ENCODE data around the gene SLF1. TPM values are rescaled to one million over a fixed set of nuclear protein-coding genes. Genes with fewer than 3 reads are reported as not detected.

Gene SLF1
- total RNA-seq, 4 donors from 2014 or later, result 2.9 to 14.5 (median 8.7) TPM

- H3K36me3 ChIP-seq, result peaks cover 0 to 74% (median 0%) of the 10 kb centered on the region in 3 donors
- intact Hi-C loops (cut with DNase I), result no loop called here
- TF ChIP-seq, protein P1, sequence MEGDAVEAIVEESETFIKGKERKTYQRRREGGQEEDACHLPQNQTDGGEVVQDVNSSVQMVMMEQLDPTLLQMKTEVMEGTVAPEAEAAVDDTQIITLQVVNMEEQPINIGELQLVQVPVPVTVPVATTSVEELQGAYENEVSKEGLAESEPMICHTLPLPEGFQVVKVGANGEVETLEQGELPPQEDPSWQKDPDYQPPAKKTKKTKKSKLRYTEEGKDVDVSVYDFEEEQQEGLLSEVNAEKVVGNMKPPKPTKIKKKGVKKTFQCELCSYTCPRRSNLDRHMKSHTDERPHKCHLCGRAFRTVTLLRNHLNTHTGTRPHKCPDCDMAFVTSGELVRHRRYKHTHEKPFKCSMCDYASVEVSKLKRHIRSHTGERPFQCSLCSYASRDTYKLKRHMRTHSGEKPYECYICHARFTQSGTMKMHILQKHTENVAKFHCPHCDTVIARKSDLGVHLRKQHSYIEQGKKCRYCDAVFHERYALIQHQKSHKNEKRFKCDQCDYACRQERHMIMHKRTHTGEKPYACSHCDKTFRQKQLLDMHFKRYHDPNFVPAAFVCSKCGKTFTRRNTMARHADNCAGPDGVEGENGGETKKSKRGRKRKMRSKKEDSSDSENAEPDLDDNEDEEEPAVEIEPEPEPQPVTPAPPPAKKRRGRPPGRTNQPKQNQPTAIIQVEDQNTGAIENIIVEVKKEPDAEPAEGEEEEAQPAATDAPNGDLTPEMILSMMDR (IDR thresholded peaks at IDR 0.05), result no peak
- no peak for TF ChIP-seq POLR2A (IDR thresholded peaks at IDR 0.05)
- no peaks in the 10 kb centered on the region for H3K4me1 ChIP-seq
- H3K4me3 ChIP-seq, result no peak overlapping the region
- H3K9me3 ChIP-seq, result peaks cover 0 to 25% (median 0%) of the 10 kb centered on the region in 3 donors
- H3K27me3 ChIP-seq, result no peaks in the 10 kb centered on the region
- 97% methylated on average over 6 of the region's 8 CpGs; no CpG with 5 or more reads in 1 of the 2 donors for WGBS, 2 donors
- DNase-seq, result no peak
- H3K27ac ChIP-seq, result no peak overlapping the region
These were observed 42.0 kb downstream of the SLF1 start for GRCh38 chr5:94660506-94660905.

- H3K4me1 ChIP-seq, result no peaks in the 10 kb centered on the region
- no peak for DNase-seq
- no peaks in the 10 kb centered on the region for H3K27me3 ChIP-seq
- TF ChIP-seq, protein P1 (IDR thresholded peaks at IDR 0.05), result no peak
- peaks cover 0 to 74% (median 0%) of the 10 kb centered on the region in 3 donors for H3K36me3 ChIP-seq
- WGBS, 2 donors, result 90 to 96% methylated on average over 3 of the region's 3 CpGs
- intact Hi-C loops (cut with DNase I), result no loop called here
- no peak overlapping the region for H3K27ac ChIP-seq
- H3K4me3 ChIP-seq, result no peak overlapping the region
- peaks cover 0 to 23% (median 0%) of the 10 kb centered on the region in 3 donors for H3K9me3 ChIP-seq
These were observed 42.6 kb downstream of the SLF1 start for GRCh38 chr5:94661086-94661485.

DNA sequence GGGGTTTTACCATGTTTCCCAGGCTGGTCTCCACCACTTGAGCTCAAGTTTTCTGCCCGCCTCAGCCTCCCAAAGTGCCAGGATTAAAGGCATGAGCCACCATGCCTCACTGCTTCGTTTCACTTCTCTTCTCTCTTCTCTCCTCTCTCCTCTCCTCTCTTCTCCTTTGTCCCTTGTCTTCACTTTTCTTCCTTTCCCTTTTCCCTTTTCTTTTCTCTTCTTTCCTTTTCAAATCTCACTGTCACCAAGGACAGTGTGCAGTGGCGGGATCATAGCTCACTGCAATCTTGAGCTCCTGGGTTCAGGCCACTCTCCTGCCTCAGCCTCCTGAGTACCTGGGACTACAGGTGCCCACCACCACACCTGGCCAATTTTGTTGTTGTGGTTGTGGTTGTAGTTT, 49.5 kb downstream of the SLF1 start:
- H3K4me3 ChIP-seq, result no peak overlapping the region
- no peaks in the 10 kb centered on the region for H3K9me3 ChIP-seq
- H3K36me3 ChIP-seq, result peaks cover 0 to 30% (median 0%) of the 10 kb centered on the region in 3 donors
- no peak for DNase-seq
- no peaks in the 10 kb centered on the region for H3K27me3 ChIP-seq
- 93 to 95% methylated on average over 3 of the region's 3 CpGs for WGBS, 2 donors
- H3K27ac ChIP-seq, result no peak overlapping the region
- no peaks in the 10 kb centered on the region for H3K4me1 ChIP-seq
- intact Hi-C loops (cut with DNase I), result no loop called here
- TF ChIP-seq, protein P1 (IDR thresholded peaks at IDR 0.05), result no peak
- TF ChIP-seq POLR2A (IDR thresholded peaks at IDR 0.05), result no peak

GRCh38 chr5:94670726-94671125, 52.3 kb downstream of the SLF1 start:
- intact Hi-C loops (cut with DNase I), result no loop called here
- TF ChIP-seq POLR2A (IDR thresholded peaks at IDR 0.05), result no peak
- TF ChIP-seq, protein P1 (IDR thresholded peaks at IDR 0.05), result no peak
- DNase-seq, result no peak
- Histone ChIP-seq H3K4me1 (no peaks in the 10 kb centered on the region), H3K27me3 (no peaks in the 10 kb centered on the region), H3K36me3 (peaks cover 0 to 5% (median 0%) of the 10 kb centered on the region in 3 donors), H3K27ac (no peak overlapping the region), H3K9me3 (no peaks in the 10 kb centered on the region), H3K4me3 (no peak overlapping the region)
- WGBS, 2 donors, result 89 to 97% methylated on average over 1 of the region's 1 CpG

- Histone ChIP-seq H3K27ac (no peak overlapping the region), H3K36me3 (peaks cover 0 to 8% (median 0%) of the 10 kb centered on the region in 3 donors), H3K9me3 (no peaks in the 10 kb centered on the region), H3K4me1 (no peaks in the 10 kb centered on the region), H3K4me3 (no peak overlapping the region), H3K27me3 (no peaks in the 10 kb centered on the region)
- TF ChIP-seq, protein P1 (IDR thresholded peaks at IDR 0.05), result no peak
- TF ChIP-seq POLR2A (IDR thresholded peaks at IDR 0.05), result no peak
- intact Hi-C loops (cut with DNase I), result no loop called here
- 67 to 75% methylated on average over 1 of the region's 1 CpG for WGBS, 2 donors
- DNase-seq, result no peak
These were observed 54.3 kb downstream of the SLF1 start for GRCh38 chr5:94672746-94673145.
